HuH-7 (cell line): ENCODE measurements around the gene STIP1.

Source experiments
- DNase-seq: peaks from one replicate; pipeline ENCODE4 v3.0.0; 2011; ENCODE audit warnings: low spot score

The STIP1 gene

GRCh38 chr11:64223001-64223651, 37.2 kb downstream of the STIP1 start:
- no peak for DNase-seq

GRCh38 chr11:64224151-64224890, 38.4 kb downstream of the STIP1 start:
- no peak for DNase-seq

- DNase-seq, result no peak
These were observed 39.1 kb downstream of the STIP1 start for GRCh38 chr11:64224891-64225607.

DNA sequence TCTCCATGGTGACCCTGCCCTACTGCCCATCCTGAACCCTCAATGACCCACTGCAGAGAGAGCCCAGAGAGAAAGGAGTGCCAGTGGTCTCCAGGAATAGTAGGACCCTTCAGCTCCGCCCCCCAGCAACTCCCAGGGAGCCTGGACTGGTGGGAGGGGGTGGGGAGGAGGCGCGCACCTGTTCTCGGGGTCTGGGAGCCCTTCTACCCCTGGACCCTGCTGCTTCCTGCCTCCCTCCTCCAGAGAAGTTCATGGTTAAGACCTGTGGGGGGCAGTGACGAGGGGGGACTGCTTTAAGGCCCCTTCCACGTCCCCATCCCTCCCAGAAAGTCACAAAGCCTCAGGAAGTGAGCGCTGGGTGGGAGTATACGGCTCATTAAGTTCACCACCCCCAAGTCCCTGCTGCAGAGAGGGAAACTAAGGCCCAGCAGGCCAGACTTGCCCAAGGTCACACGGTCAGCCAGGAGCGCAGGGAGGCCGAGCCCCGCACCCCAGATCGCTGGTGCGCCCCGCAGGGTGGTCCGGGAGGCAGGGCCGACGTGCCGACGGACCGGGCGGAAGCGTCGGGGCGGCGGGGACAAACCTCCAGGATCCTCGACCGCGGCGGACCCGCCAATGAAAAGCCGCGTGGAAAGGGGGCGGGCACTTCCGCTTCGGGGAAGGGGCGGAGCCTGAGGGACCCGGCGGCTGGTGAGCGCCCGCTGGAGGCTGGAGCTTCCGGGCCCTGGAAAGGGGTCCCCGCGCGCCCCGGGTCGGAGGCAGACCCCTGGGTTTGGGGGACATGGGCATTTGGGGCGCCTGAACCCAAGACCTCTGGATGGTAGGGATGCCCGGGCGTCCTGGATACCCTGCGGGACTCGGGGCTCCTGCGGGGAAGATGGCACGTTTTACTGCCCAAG, 39.9 kb downstream of the STIP1 start, which contains the start of the genes NUDT22 and TRPT1:
NUDT22 (plus strand) TSS at position 667 of the 899 bp plus-strand sequence. CDS start 379 bp downstream, outside the sequence.
TRPT1 (minus strand) TSS at position 579 of the 899 bp plus-strand sequence; CDS start at position 253, 326 bp downstream.
- peak; percentile 89 for DNase-seq

DNA sequence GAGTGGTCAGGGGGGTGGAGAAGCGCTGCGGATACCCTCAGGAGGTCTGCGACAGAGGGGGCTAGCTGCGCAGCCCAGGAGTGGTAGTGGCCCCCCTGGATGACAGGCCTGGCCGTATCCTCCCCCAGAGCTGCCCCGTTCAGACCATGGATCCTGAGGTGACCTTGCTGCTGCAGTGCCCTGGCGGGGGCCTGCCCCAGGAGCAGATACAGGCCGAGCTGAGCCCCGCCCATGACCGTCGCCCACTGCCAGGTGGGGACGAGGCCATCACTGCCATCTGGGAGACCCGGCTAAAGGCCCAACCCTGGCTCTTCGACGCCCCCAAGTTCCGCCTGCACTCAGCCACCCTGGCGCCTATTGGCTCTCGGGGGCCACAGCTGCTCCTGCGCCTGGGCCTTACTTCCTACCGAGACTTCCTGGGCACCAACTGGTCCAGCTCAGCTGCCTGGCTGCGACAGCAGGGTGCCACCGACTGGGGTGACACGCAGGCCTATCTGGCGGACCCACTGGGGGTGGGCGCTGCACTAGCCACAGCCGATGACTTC, 40.6 kb downstream of the STIP1 start:
- no peak for DNase-seq

- no peak for DNase-seq
These were observed 41.5 kb downstream of the STIP1 start for GRCh38 chr11:64227405-64227956.

DNA sequence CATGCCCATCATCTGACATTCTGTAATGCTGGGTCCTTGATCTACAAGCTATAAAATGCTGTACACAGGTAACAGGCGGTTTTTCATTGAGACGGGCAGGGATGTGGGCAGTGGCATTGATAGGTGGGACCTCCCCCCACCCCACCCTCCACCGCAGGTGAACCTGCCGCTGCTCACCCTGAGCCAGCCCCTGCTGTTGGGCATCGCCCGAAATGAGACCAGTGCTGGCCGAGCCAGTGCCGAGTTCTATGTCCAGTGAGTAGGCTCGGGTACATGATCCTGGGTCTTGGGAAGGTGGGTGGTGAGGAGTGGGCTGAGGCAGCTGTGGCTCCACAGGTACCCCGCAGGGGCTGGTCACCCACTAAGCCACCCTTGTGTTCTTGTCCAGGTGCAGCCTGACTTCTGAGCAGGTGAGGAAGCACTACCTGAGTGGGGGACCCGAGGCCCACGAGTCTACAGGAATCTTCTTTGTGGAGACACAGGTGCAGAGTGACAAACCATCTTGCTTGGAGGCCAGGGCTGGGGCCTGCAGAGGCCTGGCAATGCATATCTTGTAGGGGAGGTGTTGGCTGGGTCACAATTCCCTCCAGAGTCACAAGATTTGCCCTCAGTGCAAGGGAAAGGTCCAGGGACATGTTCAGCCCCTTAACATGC, 43.2 kb downstream of the STIP1 start:
- DNase-seq, result no peak

GRCh38 chr11:64229744-64230170, 43.8 kb downstream of the STIP1 start:
- no peak for DNase-seq

DNA sequence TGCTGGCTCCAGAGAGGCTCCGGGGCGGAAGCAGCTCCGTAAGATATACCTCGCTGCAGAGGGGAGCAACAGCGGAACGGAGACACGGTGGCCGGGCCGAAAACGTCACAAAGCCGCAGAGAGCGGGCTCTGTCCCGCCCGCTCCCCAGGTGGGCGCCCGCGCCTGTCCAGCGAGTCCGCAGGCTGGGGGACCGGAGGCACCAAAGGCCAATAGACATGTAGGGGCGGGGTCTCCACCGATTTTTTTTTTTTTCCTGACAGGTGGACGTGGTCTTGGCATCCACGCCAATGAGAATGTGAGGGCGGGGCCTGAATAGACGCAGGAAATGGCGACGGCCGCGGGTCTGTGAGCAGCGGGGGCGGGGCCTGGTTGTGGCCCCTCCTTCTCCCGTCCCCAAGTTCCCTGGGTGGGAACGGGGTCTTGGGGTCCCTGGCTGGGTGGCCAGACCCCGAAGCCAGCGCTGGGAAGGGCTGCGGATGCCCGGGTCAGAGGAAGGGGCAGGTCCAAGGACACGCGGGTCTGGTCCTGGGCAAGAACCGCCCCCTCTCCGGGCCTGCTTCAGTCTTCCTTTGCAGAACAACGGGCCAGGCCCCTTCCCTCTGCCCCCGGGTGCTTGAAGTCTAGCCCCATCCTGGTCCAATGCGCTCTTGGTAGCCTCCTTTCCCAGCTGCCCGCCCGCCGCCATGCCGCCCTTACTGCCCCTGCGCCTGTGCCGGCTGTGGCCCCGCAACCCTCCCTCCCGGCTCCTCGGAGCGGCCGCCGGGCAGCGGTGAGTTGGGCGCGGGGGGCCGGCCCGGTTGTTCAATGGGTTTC, 44.4 kb downstream of the STIP1 start, which contains the start of gene DNAJC4:
DNAJC4 (plus strand) TSS at position 378 of the 814 bp plus-strand sequence; CDS start at position 685, 307 bp downstream.
- DNase-seq, result peak; percentile 81

GRCh38 chr11:64230985-64231365, 45.0 kb downstream of the STIP1 start:
- DNase-seq, result no peak

- DNase-seq, result no peak
These were observed 45.6 kb downstream of the STIP1 start for GRCh38 chr11:64231546-64231945.

GRCh38 chr11:64232182-64232966, 46.4 kb downstream of the STIP1 start:
- DNase-seq, result no peak

- no peak for DNase-seq
These were observed 47.0 kb downstream of the STIP1 start for GRCh38 chr11:64232967-64233315.

DNA sequence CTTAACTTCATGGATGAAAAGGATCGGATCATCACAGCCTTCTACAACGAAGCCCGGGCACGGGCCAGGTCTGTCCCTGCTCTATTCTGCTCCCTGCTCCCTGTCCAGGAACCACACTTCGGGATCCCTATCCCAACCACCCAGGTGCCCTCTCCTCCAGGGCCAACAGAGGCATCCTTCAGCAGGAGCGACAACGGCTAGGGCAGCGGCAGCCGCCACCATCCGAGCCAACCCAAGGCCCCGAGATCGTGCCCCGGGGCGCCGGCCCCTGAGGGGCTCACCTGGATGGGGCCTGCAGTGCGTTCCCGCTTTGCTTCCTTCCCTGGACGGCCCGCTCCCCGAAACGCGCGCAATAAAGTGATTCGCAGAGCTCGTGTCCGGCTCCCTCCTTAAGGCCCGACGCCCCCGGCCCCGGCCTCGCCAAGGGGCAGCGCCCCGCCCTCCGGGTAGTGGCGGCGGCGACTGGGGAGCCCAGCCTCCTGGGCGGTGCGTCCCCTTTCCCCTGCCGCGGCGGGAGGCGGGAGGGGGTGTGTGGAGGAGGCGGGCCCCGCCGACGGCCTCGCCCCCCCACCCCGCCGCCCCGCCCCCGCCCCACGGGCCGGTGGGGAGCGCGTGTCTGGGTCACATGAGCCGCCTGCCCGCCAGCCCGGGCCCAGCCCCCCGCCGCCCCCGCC, 48.1 kb downstream of the STIP1 start, which contains the start of gene VEGFB:
VEGFB (plus strand) TSS at position 672 of the 674 bp plus-strand sequence. CDS start 250 bp downstream, outside the sequence.
- DNase-seq, result peak; percentile 52

GRCh38 chr11:64234647-64235379, 48.8 kb downstream of the STIP1 start:
- DNase-seq, result no peak

DNA sequence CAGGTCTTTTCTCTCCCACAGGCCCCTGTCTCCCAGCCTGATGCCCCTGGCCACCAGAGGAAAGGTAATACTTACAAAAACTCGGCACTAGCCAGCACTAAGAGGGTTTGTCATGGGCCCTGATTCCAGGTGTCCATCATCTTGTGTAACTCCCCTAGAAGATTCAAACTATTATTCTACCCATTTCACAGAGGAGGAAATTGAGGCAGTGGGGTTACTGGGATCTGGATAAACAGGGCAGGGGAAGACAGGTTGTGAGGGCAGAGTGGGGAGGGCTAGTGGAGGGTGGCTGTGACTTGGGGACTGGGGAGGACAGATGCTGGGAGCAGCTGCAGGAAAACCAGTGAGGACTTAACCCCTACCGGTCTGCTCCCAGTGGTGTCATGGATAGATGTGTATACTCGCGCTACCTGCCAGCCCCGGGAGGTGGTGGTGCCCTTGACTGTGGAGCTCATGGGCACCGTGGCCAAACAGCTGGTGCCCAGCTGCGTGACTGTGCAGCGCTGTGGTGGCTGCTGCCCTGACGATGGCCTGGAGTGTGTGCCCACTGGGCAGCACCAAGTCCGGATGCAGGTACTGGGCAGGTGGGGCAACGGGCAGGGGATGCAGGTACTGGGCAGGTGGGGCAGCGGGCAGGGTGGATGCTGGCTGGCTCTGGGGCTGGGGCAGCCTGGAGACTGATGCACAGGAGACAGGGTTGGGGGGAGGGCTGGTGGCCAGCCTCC, 49.6 kb downstream of the STIP1 start:
- DNase-seq, result no peak
